Liver (tissue), 9 donors: ENCODE data around the gene GALNTL6. TPM values are rescaled to one million over a fixed set of nuclear protein-coding genes. Genes with fewer than 3 reads are reported as not detected.

Experiments
- DNase-seq: peaks from one replicate; pipeline ENCODE4 v3.0.0-alpha.2; 2017; ENCODE audit warnings: low spot score
- H3K27ac ChIP-seq, 2 donors: one replicate each; pipeline ENCODE4 v1.7.0; 2013; ENCODE audit warnings: inconsistent platforms in 2 of 2, low read length in 2 of 2, control low read depth in 1 of 2, low read depth in 1 of 2, mild to moderate bottlenecking in 1 of 2
- H3K27me3 ChIP-seq, 4 donors: one replicate each; pipeline versions ENCODE4 v1.6.1 to v1.7.0; 2013; ENCODE audit warnings: low read length in 3 of 4, inconsistent platforms in 1 of 4, mild to moderate bottlenecking in 1 of 4, moderate library complexity in 1 of 4; ENCODE audit not compliant: control insufficient read depth in 4 of 4, insufficient read depth in 4 of 4
- H3K36me3 ChIP-seq, 4 donors: one replicate each; pipeline versions ENCODE4 v1.6.1 to v1.7.0; 2013; ENCODE audit warnings: low read length in 3 of 4, mild to moderate bottlenecking in 3 of 4, low read depth in 1 of 4, moderate library complexity in 1 of 4; ENCODE audit not compliant: control insufficient read depth in 4 of 4, insufficient read depth in 3 of 4
- H3K4me1 ChIP-seq, 4 donors: one replicate each; pipeline versions ENCODE4 v1.6.1 to v1.7.0; 2013; ENCODE audit warnings: low read length in 3 of 4, mild to moderate bottlenecking in 3 of 4, moderate library complexity in 1 of 4; ENCODE audit not compliant: control insufficient read depth in 4 of 4, insufficient read depth in 4 of 4
- H3K4me3 ChIP-seq, 3 donors: one replicate each; pipeline versions ENCODE4 v1.6.1 to v1.7.0; 2013; ENCODE audit warnings: low read length in 3 of 3, control low read depth in 1 of 3, low read depth in 1 of 3, mild to moderate bottlenecking in 1 of 3
- H3K9ac ChIP-seq, 2 donors: one replicate each; pipeline ENCODE4 v1.7.0; 2013; ENCODE audit warnings: low read length in 2 of 2, mild to moderate bottlenecking in 2 of 2, moderate library complexity in 2 of 2, control low read depth in 1 of 2, low read depth in 1 of 2
- H3K9me3 ChIP-seq, 4 donors: one replicate each; pipeline versions ENCODE4 v1.6.1 to v1.7.0; 2013; ENCODE audit warnings: low read length in 3 of 4; ENCODE audit not compliant: control insufficient read depth in 4 of 4
- ATF3 ChIP-seq: IDR thresholded peaks from 2 replicates; pipeline ENCODE4 v1.6.1; 2016; ENCODE audit warnings: antibody characterized with exemption
- CTCF ChIP-seq: fragments of 150-350 bp; IDR thresholded peaks from 2 replicates; pipeline ENCODE4 v1.5.1; 2017; ENCODE audit warnings: improper control_type of control experiment, low read depth, low read length; ENCODE audit not compliant: missing input control
- EGR1 ChIP-seq, 2 donors: IDR thresholded peaks; 2 replicates each; pipeline ENCODE4 v1.6.1; 2016 to 2018; ENCODE audit warnings: antibody characterized with exemption in 2 of 2, low read depth in 2 of 2
- FOXA1 ChIP-seq: IDR thresholded peaks from 2 replicates; pipeline ENCODE4 v1.6.1; 2016; ENCODE audit warnings: antibody characterized with exemption
- FOXA2 ChIP-seq: IDR thresholded peaks from 2 replicates; pipeline ENCODE4 v1.6.1; 2016; ENCODE audit warnings: antibody characterized with exemption
- GABPA ChIP-seq, 2 donors: IDR thresholded peaks in 1 of 2; conservative IDR thresholded peaks in 1 of 2; 2 replicates each; pipeline ENCODE4 v1.6.1; 2016; ENCODE audit warnings: antibody characterized with exemption in 2 of 2, mild to moderate bottlenecking in 1 of 2, moderate library complexity in 1 of 2
- HNF4A ChIP-seq, 2 donors: conservative IDR thresholded peaks; 2 replicates each; pipeline ENCODE4 v1.6.1; 2016; ENCODE audit warnings: antibody characterized with exemption in 2 of 2, mild to moderate bottlenecking in 2 of 2
- JUND ChIP-seq, 2 donors: IDR thresholded peaks; 2 replicates each; pipeline ENCODE4 v1.6.1; 2016; ENCODE audit warnings: antibody characterized with exemption in 2 of 2
- MAX ChIP-seq: IDR thresholded peaks from 2 replicates; pipeline ENCODE4 v1.6.1; 2016; ENCODE audit warnings: antibody characterized with exemption
- NR2F2 ChIP-seq: IDR thresholded peaks from 2 replicates; pipeline ENCODE4 v1.6.1; 2016; ENCODE audit warnings: antibody characterized with exemption
- RAD21 ChIP-seq, 2 donors: IDR thresholded peaks; 2 replicates each; pipeline ENCODE4 v1.6.1; 2016; ENCODE audit warnings: antibody characterized with exemption in 2 of 2, mild to moderate bottlenecking in 2 of 2
- REST ChIP-seq: IDR thresholded peaks from 2 replicates; pipeline ENCODE4 v1.6.1; 2016; ENCODE audit warnings: antibody characterized with exemption, mild to moderate bottlenecking
- RXRA ChIP-seq, 2 donors: IDR thresholded peaks; 2 replicates each; pipeline ENCODE4 v1.6.1; 2017 to 2018; ENCODE audit warnings: antibody characterized with exemption in 2 of 2, mild to moderate bottlenecking in 1 of 2
- SP1 ChIP-seq: IDR thresholded peaks from 2 replicates; pipeline ENCODE4 v1.6.1; 2018; ENCODE audit warnings: antibody characterized with exemption, mild to moderate bottlenecking
- TAF1 ChIP-seq: conservative IDR thresholded peaks from 2 replicates; pipeline ENCODE4 v1.6.1; 2016; ENCODE audit warnings: antibody characterized with exemption, mild to moderate bottlenecking
- YY1 ChIP-seq: IDR thresholded peaks from 2 replicates; pipeline ENCODE4 v1.6.1; 2016; ENCODE audit warnings: antibody characterized with exemption, mild to moderate bottlenecking
- WGBS: extraction: QIAGEN DNeasy Blood & Tissue Kit; methylation state at CpG from one replicate; pipeline ENCODE4 v1.1.7; 2013; 5-methylcytosine and 5-hydroxymethylcytosine counted together
- polyA plus RNA-seq, 2 donors: library from polyadenylated mRNA; stranded (reverse) in 1 of 2; unstranded in 1 of 2; fragments of 200-250 nt in 1 of 2; fragments of >200 nt in 1 of 2; fragmentation: Nextera tagmentation in 1 of 2; extraction: Ambion mirVana in 1 of 2; gene quantifications; one replicate each; pipeline versions ENCODE4 v1.2.1 to v1.2.3, GENCODE V29; 2013 to 2015
- total RNA-seq, 2 donors: library from RNA; depleted of rRNA; stranded (reverse); fragments of >200 nt; gene quantifications; one replicate each; pipeline ENCODE4 v1.2.3, GENCODE V29; 2014
- donor health status: healthy.
- donor health status: healthy.
- donor health status: healthy.
- donor health status: healthy.
- donor health status: healthy.

GALNTL6 gene
- total and polyA plus RNA-seq, 4 donors: 0.06 to 0.08 TPM; not detected in 2

- no peak overlapping the region for H3K27ac ChIP-seq
- peaks cover 0 to 1% (median 0%) of the 10 kb centered on the region in 4 donors for H3K9me3 ChIP-seq
- H3K4me3 ChIP-seq: no peak overlapping the region
- 82% methylated on average over 8 of the region's 8 CpGs for WGBS
- DNase-seq: no peak
- TF ChIP-seq CTCF (no peak), EGR1 (IDR thresholded peaks at IDR 0.05; ENCODE audit: low read depth in 2 of 2) (no peak), NR2F2 (no peak), YY1 (no peak), RAD21 (IDR thresholded peaks at IDR 0.05) (no peak), GABPA (IDR thresholded peaks at IDR 0.05 in 1 of 2, conservative IDR thresholded peaks at IDR 0.05 in 1 of 2) (no peak), SP1 (no peak), FOXA1 (no peak)
- no peak overlapping the region for H3K9ac ChIP-seq
- H3K27me3 ChIP-seq: peaks cover 0 to 4% (median 0%) of the 10 kb centered on the region in 4 donors
- H3K36me3 ChIP-seq: no peaks in the 10 kb centered on the region
- no peaks in the 10 kb centered on the region for H3K4me1 ChIP-seq
Measured at GRCh38 chr4:171929907-171930306, 116.7 kb downstream of the GALNTL6 start.

GRCh38 chr4:171932238-171932637, 119.0 kb downstream of the GALNTL6 start:
- H3K9me3 ChIP-seq: peaks cover 0 to 1% (median 0%) of the 10 kb centered on the region in 4 donors
- TF ChIP-seq CTCF (no peak), HNF4A (conservative IDR thresholded peaks at IDR 0.05) (no peak), JUND (IDR thresholded peaks at IDR 0.05) (no peak), RXRA (IDR thresholded peaks at IDR 0.05) (no peak), MAX (no peak), ATF3 (no peak), EGR1 (IDR thresholded peaks at IDR 0.05; ENCODE audit: low read depth in 2 of 2) (no peak), FOXA1 (no peak), TAF1 (no peak), YY1 (no peak), FOXA2 (no peak), NR2F2 (no peak), SP1 (no peak), RAD21 (IDR thresholded peaks at IDR 0.05) (no peak), REST (no peak), GABPA (IDR thresholded peaks at IDR 0.05 in 1 of 2, conservative IDR thresholded peaks at IDR 0.05 in 1 of 2) (no peak)
- peaks cover 0 to 4% (median 0%) of the 10 kb centered on the region in 4 donors for H3K27me3 ChIP-seq
- H3K4me1 ChIP-seq: no peaks in the 10 kb centered on the region
- no peak overlapping the region for H3K27ac ChIP-seq
- H3K4me3 ChIP-seq: no peak overlapping the region
- DNase-seq: no peak
- no peaks in the 10 kb centered on the region for H3K36me3 ChIP-seq
- 67% methylated on average over 6 of the region's 6 CpGs for WGBS
- no peak overlapping the region for H3K9ac ChIP-seq
